Superior temporal gyrus (tissue), 1 donor: Measurements from ENCODE around the gene SLC25A21.
"Not testable (repeated sequence)": the region's sequence is repeated elsewhere in the genome, so short reads cannot be mapped to it uniquely, and the experiment has no call there.

Experiments
- DNase-seq: peaks from one replicate; pipeline ENCODE4 v3.0.0-alpha.2; 2016; ENCODE audit errors: extremely low spot score

The SLC25A21 gene

DNA sequence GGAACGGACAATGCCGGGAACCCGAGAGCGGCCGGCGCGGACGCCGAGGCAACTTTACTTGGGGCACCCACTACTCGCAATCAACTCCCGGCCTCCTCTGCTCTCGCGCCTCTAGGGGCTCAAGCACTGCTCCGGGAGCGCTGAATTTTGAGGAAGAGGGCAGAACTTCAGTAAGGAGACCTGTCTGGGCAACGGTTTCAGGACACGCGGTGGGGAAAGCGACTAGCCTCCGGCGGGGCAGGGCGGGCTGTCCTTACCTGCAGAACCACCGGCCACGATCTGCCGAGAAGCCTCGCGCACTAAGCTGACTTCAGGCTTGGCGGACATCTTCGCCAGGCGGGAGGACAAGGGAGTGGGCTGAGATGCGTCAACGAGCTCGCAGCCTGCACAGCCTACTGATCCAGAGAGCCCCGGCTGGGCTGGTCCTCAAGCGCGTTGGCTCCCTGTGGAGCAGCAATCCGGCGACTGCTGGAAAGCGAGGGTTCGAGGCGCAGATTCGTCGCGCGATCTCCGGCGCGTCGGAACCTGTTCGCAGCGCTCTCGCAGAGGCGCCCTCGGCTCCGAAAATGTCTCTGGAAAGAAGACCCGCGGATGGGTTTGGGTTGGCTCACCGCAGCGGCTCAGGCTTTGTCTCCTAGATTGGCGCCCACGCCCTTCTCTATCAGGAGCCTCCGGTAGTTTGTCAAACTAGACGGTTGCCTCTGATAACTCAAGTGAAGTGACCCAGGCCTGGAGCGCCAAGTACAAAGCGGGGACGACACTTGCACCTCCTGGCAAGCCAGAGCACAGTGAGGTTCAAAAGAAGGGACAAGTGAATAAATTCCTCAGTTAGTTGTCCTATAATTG lies at the start of gene SLC25A21:
Gene SLC25A21, minus strand, starts transcription at position 583 of the 846 bp plus-strand sequence.
- peak; percentile 77 for DNase-seq

DNA sequence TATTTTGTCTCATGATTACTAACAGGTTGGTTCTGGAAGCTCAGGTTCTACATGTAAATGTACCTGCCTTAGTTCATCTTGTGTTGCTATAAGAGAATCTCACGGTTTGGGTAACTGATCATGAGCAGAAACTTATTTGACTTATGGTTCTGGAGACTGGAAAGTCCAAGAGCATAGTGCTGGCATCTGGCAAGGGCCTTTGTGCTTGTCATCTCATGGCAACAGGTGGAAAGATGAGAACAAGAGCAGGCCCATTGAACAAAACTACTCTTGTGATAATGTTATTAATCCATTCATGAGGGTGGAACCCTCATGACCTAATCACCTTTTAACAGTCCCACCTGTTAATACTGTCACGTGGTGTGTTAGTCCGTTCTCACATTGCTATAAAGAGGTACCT lies 48.7 kb upstream of the SLC25A21 start:
- no peak for DNase-seq

DNA sequence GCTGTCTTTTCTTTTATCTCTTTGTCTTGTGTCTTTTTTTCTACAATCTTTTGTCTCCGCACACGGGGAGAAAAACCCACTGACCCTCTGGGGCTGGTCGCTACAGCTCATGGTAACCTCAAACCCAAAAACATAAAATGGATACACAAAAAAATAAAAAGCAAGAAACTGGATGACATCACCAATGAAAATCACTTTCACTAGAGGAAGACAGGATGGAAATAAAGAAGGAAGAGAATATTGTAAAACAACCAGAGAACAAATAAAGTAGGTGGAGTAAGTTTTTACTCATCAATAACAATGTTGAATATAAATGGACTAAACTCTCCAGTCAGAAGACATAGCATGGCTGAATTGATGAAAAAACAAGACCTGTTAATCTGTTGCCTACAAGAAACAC lies 42.9 kb upstream of the SLC25A21 start:
- no peak for DNase-seq

DNA sequence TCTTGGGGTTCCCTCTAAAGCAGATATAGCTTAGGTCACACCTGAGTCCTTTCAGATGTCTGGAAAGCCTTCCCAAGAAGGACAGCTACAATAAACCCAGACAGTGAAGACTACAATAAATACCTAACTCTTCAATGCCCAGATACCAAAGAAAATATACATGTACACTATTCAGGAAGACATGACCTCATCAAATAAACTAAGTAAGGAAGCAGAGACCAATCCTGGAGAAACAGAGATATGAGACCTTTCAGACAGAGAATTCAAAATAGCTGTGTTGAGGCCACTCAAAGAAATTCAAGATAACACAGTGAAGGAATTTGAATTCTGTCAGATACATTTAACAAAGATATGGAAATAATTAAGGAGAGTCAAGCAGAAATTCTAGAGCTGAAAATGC lies 40.6 kb upstream of the SLC25A21 start:
- DNase-seq: no peak

DNA sequence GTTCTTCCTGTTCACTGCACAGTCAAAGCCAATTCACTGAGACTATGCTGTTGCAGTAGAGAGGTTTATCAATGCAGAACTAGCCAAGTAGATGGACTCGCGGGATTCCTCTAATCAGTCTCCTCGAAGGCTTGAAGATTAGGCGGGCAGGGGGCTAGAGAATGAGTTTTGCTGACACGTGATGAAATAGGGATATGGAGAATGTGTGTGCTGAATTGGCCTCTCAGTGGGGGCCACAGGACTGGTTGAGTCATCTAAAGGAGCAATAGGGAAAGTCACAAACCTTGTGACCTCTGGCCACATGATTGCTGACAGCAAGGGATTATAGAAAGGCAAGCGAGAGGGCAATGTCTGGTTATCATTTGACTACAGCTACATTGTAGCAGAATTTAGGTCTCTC lies 38.0 kb upstream of the SLC25A21 start:
- no peak for DNase-seq

DNA sequence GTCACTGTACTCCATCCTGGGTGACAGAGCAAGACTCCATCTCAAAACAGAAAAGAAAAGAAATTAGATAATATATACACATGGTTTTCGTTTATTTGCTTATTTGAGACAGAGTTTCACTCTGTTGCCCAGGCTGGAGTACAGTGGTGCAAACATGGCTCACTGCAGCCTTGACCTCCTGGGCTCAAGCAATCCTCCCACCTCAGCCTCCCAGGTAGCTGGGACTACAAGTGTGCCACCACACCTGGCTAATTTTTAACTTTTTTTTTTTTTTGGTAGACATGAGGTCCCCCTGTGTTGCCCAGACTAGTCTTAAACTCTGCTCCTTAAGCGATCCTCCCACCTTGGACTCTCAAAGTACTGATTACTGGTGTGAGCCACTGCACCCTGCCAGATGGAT lies 37.2 kb upstream of the SLC25A21 start:
- DNase-seq: not testable (repeated sequence)

DNA sequence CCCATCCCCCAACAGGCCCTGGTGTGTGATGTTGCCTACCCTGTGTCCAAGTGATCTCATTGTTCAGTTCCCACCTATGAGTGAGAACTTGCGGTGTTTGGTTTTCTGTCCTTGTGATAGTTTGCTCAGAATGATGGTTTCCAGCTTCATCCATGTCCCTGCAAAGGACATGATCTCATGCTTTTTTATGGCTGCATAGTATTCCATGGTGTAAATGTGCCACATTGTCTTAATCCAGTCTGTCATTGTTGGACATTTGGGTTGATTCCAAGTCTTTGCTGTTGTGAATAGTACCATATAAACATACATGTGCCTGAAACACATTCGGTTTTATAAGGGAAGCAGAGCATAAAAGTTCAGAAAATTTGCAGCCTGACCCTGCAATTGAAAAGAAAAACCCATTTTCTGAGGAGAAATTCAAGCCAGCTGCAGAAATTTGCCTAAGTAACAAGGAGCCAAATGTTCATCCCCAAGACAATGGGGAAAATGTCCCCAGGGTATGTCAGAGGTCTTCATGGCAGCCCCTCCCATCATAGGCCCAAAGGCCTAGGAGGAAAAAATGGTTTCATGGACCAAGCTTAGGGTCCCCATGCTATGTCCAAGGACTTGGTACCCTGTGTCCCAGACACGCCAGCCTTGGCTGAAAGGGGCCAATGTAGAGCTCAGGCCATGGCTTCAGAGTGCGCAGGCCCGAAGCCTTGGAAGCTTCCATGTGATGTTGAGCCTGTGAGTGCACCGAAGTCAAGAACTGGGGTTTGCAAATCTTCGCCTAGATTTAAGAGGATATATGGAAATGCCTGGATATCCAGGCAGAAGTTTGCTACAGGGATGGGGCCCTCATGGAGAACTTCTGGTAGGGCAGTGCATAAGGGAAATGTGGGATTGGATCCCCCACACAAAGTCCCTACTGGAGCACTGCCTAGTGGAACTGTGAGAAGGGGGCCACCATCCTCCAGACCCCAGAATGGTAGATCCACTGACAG lies 33.5 kb upstream of the SLC25A21 start:
- not testable (repeated sequence) for DNase-seq

DNA sequence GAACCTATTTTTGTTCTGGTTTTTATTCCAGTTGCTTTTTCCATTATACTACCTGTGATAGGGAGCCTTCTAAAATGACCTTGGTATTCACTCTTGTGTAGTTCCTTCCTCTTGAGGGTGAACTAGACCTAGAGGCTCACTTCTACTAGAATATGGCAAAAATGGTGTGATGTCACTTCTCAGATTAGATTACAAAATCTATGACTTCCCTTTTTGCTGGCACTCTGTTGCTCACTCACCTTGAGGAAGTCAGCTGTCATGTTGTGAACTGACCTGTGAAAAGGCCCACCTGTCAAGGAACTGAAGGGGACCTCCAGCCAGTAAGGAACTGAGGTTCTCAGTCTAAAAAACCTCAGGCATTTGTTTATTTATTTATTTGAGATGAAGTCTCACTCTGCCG lies 31.0 kb upstream of the SLC25A21 start:
- DNase-seq: no peak

DNA sequence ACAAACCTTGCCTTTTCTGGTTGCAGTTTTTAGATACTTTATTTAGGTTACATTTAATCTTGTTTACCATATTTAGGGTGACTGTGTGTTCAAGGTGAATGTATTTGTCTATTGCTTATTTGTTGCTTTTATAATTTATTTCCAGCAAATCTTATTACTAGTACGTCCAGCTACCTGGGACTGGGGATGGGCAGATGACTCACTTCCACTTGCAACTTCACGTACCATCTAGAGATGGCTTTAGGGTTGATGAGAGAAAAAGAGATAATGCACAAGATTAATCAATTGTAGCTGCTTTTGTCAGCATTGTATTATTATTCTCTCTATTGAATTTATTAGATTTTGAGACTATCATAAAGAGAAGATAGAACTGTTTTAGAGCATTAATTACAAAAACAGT lies 30.4 kb upstream of the SLC25A21 start:
- no peak for DNase-seq

DNA sequence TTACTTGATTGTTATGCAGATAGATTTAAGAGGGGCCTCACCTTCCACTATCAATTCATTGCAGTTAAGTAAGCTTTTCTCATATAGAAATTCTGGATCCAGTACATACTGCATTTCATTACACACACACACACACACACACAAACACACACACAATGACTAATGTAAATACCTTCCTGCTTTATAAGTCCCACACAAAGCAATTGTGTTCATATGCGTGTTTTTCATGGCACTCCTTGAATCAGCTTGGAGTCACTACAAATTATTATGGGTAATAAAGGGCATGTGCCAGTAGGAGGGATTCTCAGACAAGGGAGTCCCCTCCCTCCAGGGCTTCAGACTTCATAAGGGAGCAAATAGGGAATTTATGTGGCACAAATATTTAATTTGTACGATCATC lies 29.9 kb upstream of the SLC25A21 start:
- no peak for DNase-seq

DNA sequence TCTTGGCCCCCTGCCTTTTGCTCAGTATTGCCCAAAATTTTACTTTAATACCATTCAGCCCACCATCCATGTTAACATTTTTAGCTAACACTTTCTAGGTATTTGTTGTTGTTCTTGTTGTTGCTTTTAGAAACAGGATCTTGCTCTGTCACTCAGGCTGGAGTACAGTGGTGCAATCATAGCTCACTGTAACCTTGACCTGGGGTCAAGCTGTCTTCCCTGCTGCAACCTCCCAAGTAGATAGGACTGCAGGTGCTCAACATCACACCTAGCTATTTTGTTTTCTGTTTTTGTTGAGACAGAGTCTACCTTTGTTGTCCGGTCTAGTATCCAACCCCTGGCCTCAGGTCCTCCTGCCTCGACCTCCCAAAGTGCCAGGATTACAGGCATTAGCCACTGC lies 29.3 kb upstream of the SLC25A21 start:
- no peak for DNase-seq

DNA sequence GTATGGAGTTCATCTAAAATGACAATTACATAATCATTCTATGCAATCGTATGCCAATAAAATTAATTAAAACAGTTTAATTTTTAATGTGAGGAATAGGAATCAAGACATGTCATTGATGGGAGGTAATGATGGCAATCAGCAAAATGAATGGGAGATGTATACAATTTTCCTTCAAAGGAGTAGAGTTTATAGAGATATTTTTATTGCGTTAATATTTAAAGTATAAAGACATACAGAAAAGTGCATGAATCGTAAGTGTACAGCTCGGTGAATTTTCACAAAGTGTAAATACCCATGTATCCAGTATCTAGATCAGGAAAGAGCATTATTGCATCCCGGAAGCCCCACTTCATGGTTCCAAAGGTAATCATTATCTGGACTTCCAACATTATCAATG lies 26.5 kb upstream of the SLC25A21 start:
- no peak for DNase-seq

DNA sequence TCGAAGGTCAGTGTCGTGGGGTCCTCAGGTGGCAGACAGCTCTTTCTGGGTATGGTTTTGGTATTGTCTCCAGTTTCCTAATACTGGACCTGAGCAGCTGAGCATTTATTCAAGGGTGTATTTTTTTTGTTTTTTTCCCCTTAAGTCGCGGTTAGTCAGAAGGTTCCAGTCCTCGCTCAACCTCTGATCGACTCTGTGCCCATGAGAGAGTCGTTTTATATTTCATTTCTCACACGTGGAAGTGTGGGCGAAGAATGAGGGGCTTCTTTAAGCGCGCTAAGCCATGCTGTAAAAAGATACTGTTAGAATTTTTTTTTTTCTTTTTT lies 25.8 kb upstream of the SLC25A21 start:
- no peak for DNase-seq

DNA sequence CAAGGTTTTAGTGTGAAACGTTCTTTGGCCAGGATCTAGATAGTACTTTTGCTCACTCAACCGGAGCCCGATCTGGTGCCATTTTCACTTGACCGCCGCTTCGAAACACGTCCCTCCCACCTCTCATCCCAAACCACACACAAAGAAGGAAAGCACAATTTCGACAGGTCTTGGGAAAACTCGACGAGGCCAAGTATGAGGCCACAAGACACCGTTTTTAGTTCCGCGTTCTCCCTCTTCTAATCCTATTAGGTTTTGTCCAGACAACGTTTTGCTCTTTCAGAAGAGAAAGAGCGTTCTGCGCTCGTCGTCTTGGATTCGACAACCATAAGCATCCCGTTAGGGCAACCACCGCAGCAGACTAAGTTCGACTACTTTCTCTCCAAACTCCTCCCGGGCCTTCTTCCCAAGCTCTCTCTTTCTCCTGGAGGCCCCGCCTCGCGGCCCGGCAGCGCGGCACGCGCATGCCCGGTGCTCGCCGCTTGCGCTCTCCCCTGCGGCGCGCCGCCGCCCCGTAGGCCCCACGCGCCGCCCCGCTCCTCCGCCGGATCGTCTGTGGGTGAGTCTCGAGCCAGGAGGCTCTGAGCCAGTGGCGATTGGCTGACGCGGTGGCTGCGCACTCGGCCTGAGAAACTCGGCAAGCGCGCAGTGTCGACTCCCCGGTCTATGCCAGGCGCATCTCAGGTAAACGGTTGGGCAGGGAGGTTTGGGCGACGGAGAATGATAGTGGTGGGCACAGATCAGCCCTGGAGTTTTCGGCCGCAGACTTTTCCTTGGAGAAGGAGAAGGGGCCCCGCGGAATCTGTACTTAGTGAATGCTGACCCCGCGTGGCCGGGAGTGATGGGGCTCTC lies 25.2 kb upstream of the SLC25A21 start, which contains the start of gene MIPOL1:
Gene MIPOL1, plus strand, starts transcription at position 517 of the 852 bp plus-strand sequence. CDS start 49,952 bp downstream, outside the sequence.
- peak; percentile 80 for DNase-seq

DNA sequence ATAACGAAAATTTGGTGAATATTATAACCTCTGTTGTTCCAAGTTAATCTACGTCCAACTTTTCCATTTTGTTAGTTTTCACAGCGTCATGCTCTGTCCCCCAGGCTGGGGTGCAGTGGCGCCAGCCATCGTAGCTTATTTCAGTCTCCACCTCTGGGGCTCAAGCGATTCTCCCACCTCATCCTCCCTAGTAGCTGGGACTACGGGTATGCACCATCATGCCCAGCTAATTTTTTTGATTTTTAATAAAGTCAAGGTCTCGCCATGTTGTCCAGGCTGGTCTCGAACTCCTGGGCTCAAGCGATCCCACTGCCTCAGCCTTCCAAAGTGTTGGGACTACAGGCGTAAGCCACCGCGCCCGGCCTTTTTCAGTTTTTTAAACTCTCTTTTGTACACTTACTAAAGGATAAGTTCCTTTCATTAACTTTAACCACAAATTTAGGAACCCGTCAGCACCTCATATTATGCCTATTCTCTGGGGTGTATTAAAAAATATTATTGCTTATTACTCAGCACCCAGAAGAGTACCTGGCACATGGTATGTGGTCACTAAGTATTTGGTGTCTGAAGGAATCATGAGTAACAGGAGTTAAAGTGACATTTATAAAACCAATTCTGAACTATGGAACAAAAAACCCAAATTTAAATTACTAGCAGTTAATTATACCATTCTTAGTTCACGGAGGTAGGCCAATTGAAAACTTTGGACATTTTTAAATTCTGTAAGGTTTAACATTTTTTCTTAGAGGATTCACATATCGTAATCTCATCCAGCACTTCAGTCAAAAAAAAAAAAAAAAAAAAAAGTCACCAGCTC lies 24.4 kb upstream of the SLC25A21 start:
- no peak for DNase-seq

DNA sequence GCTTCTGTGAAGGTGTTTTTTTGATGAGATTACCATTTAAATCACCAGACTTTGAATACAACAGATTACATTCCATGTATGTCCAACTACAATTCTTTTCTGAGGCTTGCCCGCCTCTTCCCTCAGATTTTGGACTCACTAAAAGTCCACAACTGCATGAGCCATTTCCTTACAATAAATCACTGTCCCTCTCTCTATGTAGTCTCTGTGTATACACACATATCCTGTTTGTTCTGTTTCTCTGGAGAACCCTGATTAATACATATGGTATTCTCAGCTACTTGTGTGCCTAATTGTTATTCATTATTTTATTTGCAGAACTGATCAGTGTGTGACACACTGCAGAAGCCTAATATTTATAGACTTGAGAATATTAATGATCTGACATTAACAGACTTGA lies 22.9 kb upstream of the SLC25A21 start:
- no peak for DNase-seq

DNA sequence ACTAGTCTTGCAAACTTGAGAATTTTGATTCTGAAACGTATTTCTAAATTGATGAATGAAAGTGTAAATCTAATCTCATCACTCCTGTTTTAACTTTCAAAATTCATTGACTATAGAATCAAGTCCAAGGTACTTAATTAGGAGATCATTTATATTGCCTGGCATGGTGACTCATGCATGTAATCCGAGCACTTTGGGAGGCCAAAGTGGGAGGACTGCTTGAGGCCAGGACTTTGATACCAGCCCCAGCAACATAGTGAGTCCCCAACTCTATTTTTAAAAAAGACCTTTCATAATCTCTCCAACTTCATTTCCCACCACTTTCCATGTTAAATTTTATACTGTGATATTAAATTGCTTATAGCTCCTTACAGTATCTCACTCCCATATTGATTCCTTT lies 22.3 kb upstream of the SLC25A21 start:
- DNase-seq: no peak

DNA sequence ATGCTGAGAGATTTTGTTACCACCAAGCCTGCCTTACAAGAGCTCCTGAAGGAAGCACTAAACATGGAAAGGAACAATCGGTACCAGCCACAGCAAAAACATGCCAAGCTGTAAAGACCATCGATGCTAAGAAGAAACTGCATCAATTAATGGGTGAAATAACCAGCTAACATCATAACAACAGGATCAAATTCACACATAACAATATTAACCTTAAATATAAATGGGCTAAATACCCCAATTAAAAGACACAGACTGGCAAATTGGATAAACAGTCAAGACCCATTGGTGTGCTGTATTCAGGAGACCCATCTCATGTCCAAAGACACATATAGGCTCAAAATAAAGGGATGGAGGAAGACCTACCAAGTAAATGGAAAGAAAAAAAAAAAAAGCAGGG lies 17.3 kb upstream of the SLC25A21 start:
- DNase-seq: not testable (repeated sequence)

DNA sequence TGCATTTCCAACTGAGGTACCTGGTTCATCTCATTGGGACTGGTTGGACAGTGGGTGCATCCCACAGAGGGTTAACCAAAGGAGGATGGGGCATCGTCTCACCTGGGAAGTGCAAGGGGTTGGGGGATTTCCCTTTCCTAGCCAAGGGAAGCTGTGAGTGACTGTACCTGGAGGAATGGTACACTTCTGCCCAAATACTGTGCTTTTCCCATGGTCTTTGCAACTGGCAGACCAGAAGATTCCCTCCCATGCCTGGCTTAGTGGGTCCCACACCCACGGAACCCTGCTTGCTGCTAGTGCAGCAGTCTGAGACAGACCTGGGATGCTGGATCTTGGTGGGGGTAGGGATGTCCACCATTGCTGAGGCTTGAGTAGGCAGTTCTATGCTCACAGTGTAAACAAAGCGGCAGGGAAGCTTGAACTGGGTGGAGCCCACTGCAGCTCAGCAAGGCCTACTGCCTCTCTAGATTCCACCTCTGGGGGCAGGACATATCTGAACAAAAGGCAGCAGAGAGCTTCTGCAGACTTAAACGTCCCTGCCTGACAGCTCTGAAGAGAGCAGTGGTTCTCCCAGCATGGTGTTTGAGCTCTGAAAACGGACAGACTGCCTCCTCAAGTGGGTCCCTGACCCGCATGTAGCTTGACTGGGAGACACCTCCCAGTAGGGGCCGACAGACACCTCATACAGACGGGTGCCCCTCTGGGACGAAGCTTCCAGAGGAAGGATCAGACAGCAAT lies 15.6 kb upstream of the SLC25A21 start:
- not testable (repeated sequence) for DNase-seq

DNA sequence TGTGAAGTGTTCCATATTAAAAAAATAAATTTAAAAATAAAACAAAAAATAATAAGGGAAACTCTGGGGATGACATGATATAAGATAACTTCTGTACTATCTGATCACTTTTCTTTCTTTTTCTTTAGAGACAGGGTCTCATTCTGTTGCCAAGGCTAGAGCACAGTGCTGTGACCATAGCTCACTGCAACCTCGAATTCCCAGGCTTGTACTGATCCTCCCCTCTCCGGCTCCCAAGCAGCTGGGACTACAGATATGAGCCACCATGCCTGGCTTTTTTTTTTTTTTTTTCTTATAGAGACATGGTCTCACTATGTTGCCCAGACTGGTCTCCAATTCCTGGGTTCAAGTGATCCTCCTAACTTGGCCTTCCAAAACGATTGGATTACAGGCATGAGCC lies 14.9 kb upstream of the SLC25A21 start:
- no peak for DNase-seq
